NB4 (cell line): ENCODE results near the gene TSPAN18.

Experiments
- POLR2A ChIP-seq: IDR thresholded peaks from 2 replicates; pipeline ENCODE4 v1.6.1; 2011; ENCODE audit warnings: mild to moderate bottlenecking; ENCODE audit not compliant: insufficient read length; ENCODE audit errors: extremely low read depth
- TF ChIP-seq, protein P1 (sequence below): IDR thresholded peaks from one replicate; pipeline ENCODE4 v1.5.1; 2012; ENCODE audit warnings: low read depth, low read length

DNA sequence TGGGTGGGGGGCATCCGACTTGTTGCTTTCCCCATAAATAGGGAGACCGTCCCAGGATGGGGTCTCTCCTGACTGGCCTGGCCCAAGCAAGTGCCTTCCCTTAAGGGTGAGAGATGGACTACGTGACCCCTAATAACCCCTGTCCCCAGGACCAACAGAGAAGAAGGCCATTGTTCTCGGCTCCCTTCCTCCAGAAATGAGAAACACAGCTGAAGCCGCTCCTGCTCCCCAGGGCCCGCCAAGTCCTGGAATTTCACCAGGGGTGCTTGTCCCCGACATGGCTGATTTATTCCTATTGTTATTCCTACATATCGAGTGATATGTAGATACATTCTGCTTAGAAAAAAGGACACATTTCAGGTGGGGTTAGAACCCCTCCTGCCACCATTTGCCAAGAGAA, 123.2 kb downstream of the TSPAN18 start:
- TF ChIP-seq, protein P1, sequence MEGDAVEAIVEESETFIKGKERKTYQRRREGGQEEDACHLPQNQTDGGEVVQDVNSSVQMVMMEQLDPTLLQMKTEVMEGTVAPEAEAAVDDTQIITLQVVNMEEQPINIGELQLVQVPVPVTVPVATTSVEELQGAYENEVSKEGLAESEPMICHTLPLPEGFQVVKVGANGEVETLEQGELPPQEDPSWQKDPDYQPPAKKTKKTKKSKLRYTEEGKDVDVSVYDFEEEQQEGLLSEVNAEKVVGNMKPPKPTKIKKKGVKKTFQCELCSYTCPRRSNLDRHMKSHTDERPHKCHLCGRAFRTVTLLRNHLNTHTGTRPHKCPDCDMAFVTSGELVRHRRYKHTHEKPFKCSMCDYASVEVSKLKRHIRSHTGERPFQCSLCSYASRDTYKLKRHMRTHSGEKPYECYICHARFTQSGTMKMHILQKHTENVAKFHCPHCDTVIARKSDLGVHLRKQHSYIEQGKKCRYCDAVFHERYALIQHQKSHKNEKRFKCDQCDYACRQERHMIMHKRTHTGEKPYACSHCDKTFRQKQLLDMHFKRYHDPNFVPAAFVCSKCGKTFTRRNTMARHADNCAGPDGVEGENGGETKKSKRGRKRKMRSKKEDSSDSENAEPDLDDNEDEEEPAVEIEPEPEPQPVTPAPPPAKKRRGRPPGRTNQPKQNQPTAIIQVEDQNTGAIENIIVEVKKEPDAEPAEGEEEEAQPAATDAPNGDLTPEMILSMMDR: no peak
- no peak for TF ChIP-seq POLR2A
